ENCODE data around the gene GAS6.
A peak's percentile ranks its signal among the peaks of the same experiment; 100 is the strongest.

GAS6 gene

GRCh38 chr13:113863524-113864272 lies at the start of gene GAS6:
TSS of gene GAS6 (minus strand) at chr13:113864076. CDS start at chr13:113863920, 156 bp downstream.
- peak; percentile 34 for DNase-seq

GRCh38 chr13:113913408-113913807 lies 49.5 kb upstream of the GAS6 start:
- peak; percentile 22 for DNase-seq

- DNase-seq: no peak
These were observed 48.7 kb upstream of the GAS6 start for GRCh38 chr13:113912596-113912995.

- no peak for DNase-seq
These were observed 44.0 kb upstream of the GAS6 start for GRCh38 chr13:113907635-113908617.

- peak; percentile 4 for DNase-seq
These were observed 42.7 kb upstream of the GAS6 start for GRCh38 chr13:113906571-113906970.

- peak; percentile 3 for DNase-seq
These were observed 42.1 kb upstream of the GAS6 start for GRCh38 chr13:113905942-113906341.

- no peak for DNase-seq
These were observed 41.1 kb upstream of the GAS6 start for GRCh38 chr13:113905018-113905417.

GRCh38 chr13:113904411-113904810 lies 40.5 kb upstream of the GAS6 start:
- DNase-seq: peak; percentile 27

- no peak for DNase-seq
These were observed 40.0 kb upstream of the GAS6 start for GRCh38 chr13:113903912-113904311.

GRCh38 chr13:113902986-113903775 lies 39.3 kb upstream of the GAS6 start:
- peak; percentile 23 for DNase-seq

GRCh38 chr13:113902481-113902880 lies 38.6 kb upstream of the GAS6 start:
- DNase-seq: no peak

GRCh38 chr13:113901642-113902041 lies 37.8 kb upstream of the GAS6 start:
- DNase-seq: no peak

GRCh38 chr13:113901231-113901630 lies 37.4 kb upstream of the GAS6 start:
- no peak for DNase-seq

- DNase-seq: no peak
These were observed 36.8 kb upstream of the GAS6 start for GRCh38 chr13:113900646-113901045.

- DNase-seq: no peak
These were observed 34.5 kb upstream of the GAS6 start for GRCh38 chr13:113898391-113898790.

- DNase-seq: no peak
These were observed 34.1 kb upstream of the GAS6 start for GRCh38 chr13:113897966-113898365.

- DNase-seq: no peak
These were observed 33.3 kb upstream of the GAS6 start for GRCh38 chr13:113897161-113897560.

- DNase-seq: no peak
These were observed 31.6 kb upstream of the GAS6 start for GRCh38 chr13:113895436-113895835.

GRCh38 chr13:113890774-113891480 lies 27.1 kb upstream of the GAS6 start:
- no peak for DNase-seq

- no peak for DNase-seq
These were observed 25.6 kb upstream of the GAS6 start for GRCh38 chr13:113889467-113889866.

- DNase-seq: no peak
These were observed 24.9 kb upstream of the GAS6 start for GRCh38 chr13:113888701-113889330.

- DNase-seq: no peak
These were observed 23.9 kb upstream of the GAS6 start for GRCh38 chr13:113887700-113888201.

Measured in activated CD4-positive, CD25-positive, alpha-beta regulatory T cell treated with anti-CD3 and anti-CD28 coated beads, Interleukin-2, amount 50 U/mL, for 72 hours (primary cell).